Pons (tissue), 1 donor: ENCODE measurements around the gene MCM3AP.
A peak's percentile ranks its signal among the peaks of the same experiment; 100 is the strongest.
"Not testable (repeated sequence)": the region's sequence is repeated elsewhere in the genome, so short reads cannot be mapped to it uniquely, and the experiment has no call there.

Source experiments
- DNase-seq: peaks from one replicate; pipeline ENCODE4 v3.0.0-alpha.2; 2016; ENCODE audit warnings: low spot score

Gene MCM3AP

GRCh38 chr21:46243960-46244361 is 41.5 kb downstream of the MCM3AP start:
- DNase-seq, result no peak

- no peak for DNase-seq
These were observed 42.1 kb downstream of the MCM3AP start for GRCh38 chr21:46243325-46243724.

- DNase-seq, result not testable (repeated sequence)
These were observed 43.8 kb downstream of the MCM3AP start for GRCh38 chr21:46241577-46241976.

- DNase-seq, result no peak
These were observed 45.5 kb downstream of the MCM3AP start for GRCh38 chr21:46239817-46240325.

GRCh38 chr21:46237474-46237873 is 47.9 kb downstream of the MCM3AP start:
- no peak for DNase-seq

- DNase-seq, result no peak
These were observed 50.9 kb downstream of the MCM3AP start for GRCh38 chr21:46234436-46234950.

- no peak for DNase-seq
These were observed 55.5 kb downstream of the MCM3AP start for GRCh38 chr21:46229923-46230260.

- DNase-seq, result peak; percentile 39
These were observed 56.1 kb downstream of the MCM3AP start for GRCh38 chr21:46229133-46229922.

GRCh38 chr21:46228345-46229051 is 56.9 kb downstream of the MCM3AP start, which contains the start of gene LSS:
Gene LSS (minus strand): TSS chr21:46228774. CDS start chr21:46228745, 29 bp downstream.
- DNase-seq, result peak; percentile 97

- DNase-seq, result peak; percentile 36
These were observed 57.5 kb downstream of the MCM3AP start for GRCh38 chr21:46227811-46228344.

- DNase-seq, result peak; percentile 44
These were observed 58.4 kb downstream of the MCM3AP start for GRCh38 chr21:46226920-46227599.

GRCh38 chr21:46226146-46226545 is 59.3 kb downstream of the MCM3AP start:
- peak; percentile 72 for DNase-seq

GRCh38 chr21:46223661-46224060 is 61.8 kb downstream of the MCM3AP start:
- not testable (repeated sequence) for DNase-seq

GRCh38 chr21:46223217-46223616 is 62.2 kb downstream of the MCM3AP start:
- no peak for DNase-seq

GRCh38 chr21:46222436-46223116 is 62.8 kb downstream of the MCM3AP start:
- no peak for DNase-seq

- no peak for DNase-seq
These were observed 63.6 kb downstream of the MCM3AP start for GRCh38 chr21:46221664-46222435.

GRCh38 chr21:46220847-46221246 is 64.6 kb downstream of the MCM3AP start:
- no peak for DNase-seq

- DNase-seq, result no peak
These were observed 65.1 kb downstream of the MCM3AP start for GRCh38 chr21:46220275-46220810.

GRCh38 chr21:46219591-46220239 is 65.7 kb downstream of the MCM3AP start:
- DNase-seq, result peak; percentile 62
